DMS79 treated with DMSO at 0.1 percent for 48 hours (cell line): ENCODE results near the gene SEMA3G.

Source experiments
- DNase-seq: peaks from one replicate; lab custom pipeline; 2025; lab: John Stamatoyannopoulos, UW

Gene SEMA3G

GRCh38 chr3:52479037-52479876, 34.4 kb upstream of the SEMA3G start:
- DNase-seq = no peak

DNA sequence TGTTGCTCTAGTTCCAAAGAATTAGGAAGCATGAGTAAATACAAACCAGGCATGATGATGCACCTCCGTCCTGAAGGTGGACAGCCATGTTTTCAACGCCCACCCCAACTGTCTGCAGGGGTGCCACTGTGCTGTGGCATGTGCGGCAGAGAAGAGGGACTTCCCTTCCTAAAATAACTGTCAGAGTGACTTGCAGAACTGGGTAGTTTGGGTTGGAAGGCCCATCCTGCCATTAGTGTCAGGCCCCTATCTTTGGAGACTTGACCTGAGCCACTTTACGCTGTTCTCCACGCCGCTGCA, 32.8 kb upstream of the SEMA3G start:
- no peak for DNase-seq

DNA sequence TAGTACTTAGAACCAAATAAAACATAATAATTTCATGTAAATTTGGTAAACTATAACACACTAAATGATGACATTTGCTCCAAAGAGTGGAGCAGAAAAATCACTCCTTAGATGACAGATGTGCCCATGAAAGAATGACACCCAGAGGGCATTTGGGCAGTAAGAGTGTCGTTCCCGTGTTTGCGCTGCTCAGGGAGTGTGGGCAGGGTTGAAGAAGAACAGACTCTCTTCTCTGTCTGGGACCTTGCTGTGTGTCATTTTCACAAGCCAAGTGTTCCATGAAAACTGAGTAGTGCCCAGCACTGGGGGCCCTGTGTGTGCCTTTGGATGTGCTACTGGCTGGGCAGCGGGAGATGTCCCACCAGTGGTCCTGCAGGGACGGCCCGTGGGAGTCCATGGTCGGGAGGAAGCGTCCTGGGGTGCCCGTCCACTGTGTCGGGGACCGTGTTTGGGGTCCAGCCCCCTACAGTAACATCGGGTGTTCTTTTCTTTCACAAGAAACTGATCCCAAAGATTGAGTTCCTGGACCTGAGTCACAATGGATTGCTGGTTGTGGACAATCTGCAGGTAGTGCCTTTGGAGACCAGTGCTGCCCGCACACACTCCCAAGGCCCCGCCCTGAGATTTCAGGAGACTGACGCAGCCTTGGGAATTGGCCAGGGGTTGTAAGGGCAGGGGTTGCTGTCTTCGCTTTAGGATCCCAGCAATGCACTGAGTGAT, 32.3 kb upstream of the SEMA3G start:
- no peak for DNase-seq

- DNase-seq = no peak
Measured at GRCh38 chr3:52473026-52473425, 28.1 kb upstream of the SEMA3G start.

GRCh38 chr3:52472239-52473000, 27.5 kb upstream of the SEMA3G start:
- no peak for DNase-seq

DNA sequence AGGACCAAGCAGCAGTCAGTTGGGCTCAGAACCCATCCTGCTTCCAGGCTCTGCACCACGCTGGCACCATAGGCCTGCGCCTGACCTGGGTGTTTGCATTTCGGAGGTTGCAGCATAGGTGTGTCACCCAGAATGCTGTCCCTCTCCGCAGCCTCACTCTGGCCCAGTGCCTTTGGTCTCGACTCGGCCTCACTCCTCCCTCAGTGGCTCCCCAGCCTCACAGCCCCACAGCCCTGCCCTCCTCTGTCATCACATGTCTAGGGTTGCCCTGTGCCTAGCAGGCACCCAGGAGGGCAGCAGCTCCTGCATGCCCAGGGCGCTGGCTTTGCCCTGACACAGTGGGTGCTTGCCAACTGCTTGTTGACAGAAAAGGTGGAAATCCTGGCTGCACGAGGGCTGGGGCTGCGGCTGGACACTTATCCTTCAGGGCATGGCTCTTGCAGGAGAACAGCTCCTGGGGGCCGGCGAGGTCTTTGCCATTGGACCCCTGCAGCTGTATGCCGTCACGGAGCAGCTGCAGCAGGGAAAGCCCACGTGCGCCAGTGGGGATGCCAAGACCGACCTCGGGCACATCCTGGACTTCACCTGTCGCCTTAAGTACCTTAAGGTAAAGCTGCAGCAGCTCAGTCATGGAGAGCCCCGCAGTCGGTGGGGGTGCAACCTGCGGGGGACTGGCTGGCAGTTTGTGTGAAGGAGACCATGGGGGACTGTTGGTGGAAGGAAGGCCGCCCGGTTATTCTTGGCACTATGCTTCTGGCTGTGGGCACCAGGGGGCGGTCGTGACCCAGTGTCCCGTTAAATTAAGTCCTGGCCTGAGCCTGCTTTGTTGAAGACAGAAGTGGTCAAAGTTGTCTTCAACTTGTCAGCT, 26.7 kb upstream of the SEMA3G start:
- DNase-seq = no peak

DNA sequence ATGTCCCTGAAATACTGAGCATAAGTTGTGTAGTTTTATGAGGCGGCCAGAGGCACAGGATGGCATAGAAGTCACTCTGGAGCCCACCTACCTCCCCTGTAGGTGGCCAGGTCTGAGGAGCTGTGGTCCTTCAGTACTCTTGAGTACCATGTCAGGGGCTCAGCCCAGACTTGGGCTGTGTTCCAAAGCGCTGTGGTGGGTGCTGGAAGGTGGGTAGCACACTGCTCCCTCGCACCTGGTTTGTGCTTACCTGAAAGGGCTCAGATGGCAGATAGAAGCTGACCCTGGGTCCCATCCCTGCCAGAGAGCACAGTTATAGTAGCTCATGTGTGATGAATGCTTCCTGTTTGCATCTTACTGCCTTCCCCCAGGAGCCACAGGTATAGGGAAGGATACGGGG, 26.0 kb upstream of the SEMA3G start:
- DNase-seq = no peak

GRCh38 chr3:52469001-52469400, 24.1 kb upstream of the SEMA3G start:
- no peak for DNase-seq

- no peak for DNase-seq
Measured at GRCh38 chr3:52468336-52468735, 23.4 kb upstream of the SEMA3G start.

GRCh38 chr3:52463416-52463815, 18.5 kb upstream of the SEMA3G start:
- no peak for DNase-seq

- DNase-seq = no peak
Measured at GRCh38 chr3:52461874-52462273, 17.0 kb upstream of the SEMA3G start.

- no peak for DNase-seq
Measured at GRCh38 chr3:52458770-52459545, 14.1 kb upstream of the SEMA3G start.

GRCh38 chr3:52458031-52458760, 13.3 kb upstream of the SEMA3G start:
- no peak for DNase-seq

DNA sequence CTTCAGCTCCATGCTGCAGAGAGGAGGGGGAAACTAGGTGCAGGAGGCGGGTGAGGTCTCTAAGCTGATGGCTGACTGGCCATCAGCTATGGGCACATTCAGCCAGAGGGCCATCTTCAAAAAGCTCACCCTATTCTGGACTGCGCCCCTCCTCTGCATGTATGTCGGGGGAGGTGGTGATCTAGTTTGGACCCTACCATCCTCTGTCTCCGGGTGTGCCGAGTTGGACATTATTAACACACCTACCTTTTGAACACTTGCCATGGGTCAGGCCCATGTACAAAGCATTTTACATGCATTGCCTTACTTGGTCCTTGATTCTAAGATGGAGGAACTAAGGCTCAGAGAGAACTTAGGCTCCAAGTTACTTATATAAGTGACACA, 11.9 kb upstream of the SEMA3G start:
- DNase-seq = no peak

GRCh38 chr3:52456169-52456799, 11.4 kb upstream of the SEMA3G start:
- DNase-seq = peak; percentile 3

DNA sequence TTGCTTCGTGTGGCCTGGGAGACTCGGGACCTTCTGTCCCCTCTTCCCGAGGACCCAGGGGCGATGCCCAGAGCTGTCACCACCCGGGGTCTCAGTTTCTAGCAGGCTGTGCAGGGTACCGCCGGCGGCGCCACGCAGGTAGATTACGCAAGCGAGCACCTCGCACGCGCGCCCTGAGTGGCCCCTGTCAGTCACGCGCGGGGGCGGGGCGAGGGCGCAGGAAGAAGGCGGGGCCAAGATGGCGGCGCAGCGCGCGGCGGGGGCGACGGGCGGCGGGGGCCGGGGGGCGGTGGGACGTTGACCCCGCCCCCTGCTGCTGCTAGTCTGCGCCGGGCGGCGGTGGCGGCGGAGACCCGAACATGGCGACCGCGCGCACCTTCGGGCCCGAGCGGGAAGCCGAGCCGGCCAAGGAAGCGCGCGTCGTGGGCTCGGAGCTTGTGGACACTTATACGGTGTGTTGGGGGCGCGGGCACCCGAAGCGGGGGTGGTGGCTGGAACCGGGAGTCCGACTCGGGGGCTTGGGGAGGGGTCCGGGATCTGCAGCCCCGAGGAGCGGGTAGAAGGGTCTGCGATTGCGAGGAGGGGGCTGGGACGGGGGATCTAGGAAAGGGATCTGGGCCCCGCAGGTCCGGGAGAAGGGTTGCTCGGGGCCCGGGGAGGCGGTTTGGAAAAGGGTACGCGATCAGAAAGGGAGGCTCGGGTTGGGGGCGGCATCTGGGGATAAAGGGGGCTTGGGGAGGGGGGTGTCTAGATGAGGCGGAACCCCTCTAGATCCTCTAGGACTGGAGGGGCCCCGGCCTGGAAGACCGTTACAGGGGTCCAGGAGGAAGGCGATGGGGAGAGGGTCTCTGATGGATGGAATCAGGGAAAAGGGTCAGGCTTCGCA, 10.6 kb upstream of the SEMA3G start, which contains the start of gene NISCH:
Gene NISCH (plus strand): TSS at position 322 of the 886 bp plus-strand sequence. CDS start 38 bp downstream, at position 360.
- DNase-seq = peak; percentile 51

- no peak for DNase-seq
Measured at GRCh38 chr3:52454938-52455282, 10.0 kb upstream of the SEMA3G start.

DNA sequence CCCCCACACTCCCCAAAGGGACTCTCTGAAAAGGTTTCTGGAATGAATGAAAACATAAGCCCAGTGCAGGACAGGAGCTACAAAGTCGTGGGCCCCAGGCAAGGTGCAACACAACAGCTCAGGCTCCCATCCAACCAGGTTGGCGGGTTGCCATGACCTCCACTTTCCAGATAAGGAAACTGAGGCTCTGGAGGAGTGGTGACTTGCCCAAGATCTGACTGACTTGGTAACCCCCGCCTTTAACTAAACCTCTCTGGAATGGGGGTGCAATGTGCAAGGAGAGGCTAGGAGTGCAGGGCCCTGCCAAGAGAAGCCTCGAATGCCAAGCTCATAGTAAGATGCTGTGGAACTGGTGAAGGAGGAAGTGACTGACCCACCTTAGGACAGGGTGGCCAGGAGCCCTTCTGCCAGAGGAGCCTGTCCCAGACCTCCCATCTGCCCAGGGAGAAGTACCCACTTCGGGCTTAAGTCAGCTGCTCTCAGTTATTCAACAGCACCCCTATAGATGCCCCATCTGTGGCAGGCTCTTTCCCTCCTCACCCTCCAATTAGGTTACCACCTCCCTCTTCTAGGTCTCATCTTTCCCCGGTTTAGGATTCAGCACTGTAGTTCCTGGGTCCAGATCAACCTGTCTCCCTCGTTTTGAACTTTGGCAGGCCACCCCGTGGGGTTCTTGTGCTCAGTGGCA, 9.5 kb upstream of the SEMA3G start:
- DNase-seq = no peak
